HCT116 (cell line): ENCODE measurements around the gene FPR1.

Experiments
- CEBPB ChIP-seq: IDR thresholded peaks from 2 replicates; pipeline ENCODE4 v1.6.1; 2012; ENCODE audit warnings: low read depth
- EZH2phosphoT487 ChIP-seq: fragments of 200-600 bp; IDR thresholded peaks from 2 replicates; pipeline ENCODE4 v1.6.1; 2018; ENCODE audit warnings: antibody characterized with exemption, borderline replicate concordance
- SP1 ChIP-seq: IDR thresholded peaks from 2 replicates; pipeline ENCODE4 v1.6.1; 2012; ENCODE audit warnings: low read depth
- TF ChIP-seq, protein P1 (sequence below), 3 experiments: fragments of 200-600 bp in 1 of 3; sonication (generic) in 1 of 3; IDR thresholded peaks in 2 of 3; conservative IDR thresholded peaks in 1 of 3; 2 replicates each; pipeline ENCODE4 v1.5.1; 2012 to 2017; ENCODE audit warnings: low read depth in 2 of 3, low read length in 2 of 3, antibody characterized with exemption in 1 of 3, borderline replicate concordance in 1 of 3, control low read depth in 1 of 3, mild to moderate bottlenecking in 1 of 3, mixed read lengths in 1 of 3, mixed run types in 1 of 3, moderate library complexity in 1 of 3; ENCODE audit not compliant: insufficient read depth in 1 of 3
- TF ChIP-seq, protein P2 (sequence below): IDR thresholded peaks from 2 replicates; pipeline ENCODE4 v1.6.1; 2012; ENCODE audit warnings: low read depth

DNA sequence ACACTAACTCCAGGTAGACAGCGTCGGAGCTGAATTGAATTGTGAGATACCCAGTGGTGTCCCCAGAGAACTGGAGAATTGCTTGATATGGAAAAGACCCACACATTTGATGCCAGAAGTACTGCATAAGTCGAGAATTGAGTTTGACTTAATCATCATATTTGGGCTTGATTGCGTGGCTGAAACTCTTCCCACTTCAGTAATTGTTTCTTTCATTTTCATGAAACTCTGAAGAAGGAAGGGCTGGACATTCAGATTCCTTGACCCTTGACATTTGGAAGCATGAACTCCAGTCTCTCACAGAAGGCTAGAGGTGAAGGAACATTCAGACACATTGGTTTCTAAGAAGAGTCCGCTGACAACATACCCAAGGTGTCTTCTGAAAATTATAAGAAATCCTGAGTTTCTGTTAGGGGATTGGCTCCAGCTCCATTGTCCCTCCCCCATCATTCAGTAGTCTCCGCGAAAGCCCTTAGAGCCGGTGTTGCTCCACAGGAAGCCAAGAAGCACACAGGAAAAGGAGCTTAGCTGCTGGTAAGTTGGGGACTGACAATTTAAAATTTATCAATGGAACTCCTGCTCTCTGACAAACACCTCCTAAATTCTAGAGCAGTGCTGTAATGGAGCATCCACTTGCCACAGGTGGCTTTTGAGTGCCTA, 9.1 kb upstream of the FPR1 start, which contains the start of gene FPR2:
- no peak for TF ChIP-seq SP1
- TF ChIP-seq, protein P1, sequence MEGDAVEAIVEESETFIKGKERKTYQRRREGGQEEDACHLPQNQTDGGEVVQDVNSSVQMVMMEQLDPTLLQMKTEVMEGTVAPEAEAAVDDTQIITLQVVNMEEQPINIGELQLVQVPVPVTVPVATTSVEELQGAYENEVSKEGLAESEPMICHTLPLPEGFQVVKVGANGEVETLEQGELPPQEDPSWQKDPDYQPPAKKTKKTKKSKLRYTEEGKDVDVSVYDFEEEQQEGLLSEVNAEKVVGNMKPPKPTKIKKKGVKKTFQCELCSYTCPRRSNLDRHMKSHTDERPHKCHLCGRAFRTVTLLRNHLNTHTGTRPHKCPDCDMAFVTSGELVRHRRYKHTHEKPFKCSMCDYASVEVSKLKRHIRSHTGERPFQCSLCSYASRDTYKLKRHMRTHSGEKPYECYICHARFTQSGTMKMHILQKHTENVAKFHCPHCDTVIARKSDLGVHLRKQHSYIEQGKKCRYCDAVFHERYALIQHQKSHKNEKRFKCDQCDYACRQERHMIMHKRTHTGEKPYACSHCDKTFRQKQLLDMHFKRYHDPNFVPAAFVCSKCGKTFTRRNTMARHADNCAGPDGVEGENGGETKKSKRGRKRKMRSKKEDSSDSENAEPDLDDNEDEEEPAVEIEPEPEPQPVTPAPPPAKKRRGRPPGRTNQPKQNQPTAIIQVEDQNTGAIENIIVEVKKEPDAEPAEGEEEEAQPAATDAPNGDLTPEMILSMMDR (IDR thresholded peaks at IDR 0.05 in 2 of 3, conservative IDR thresholded peaks at IDR 0.05 in 1 of 3; ENCODE audit: borderline replicate concordance in 1 of 3, insufficient read depth in 1 of 3, low read depth in 2 of 3, low read length in 2 of 3), result no peak
- no peak for TF ChIP-seq CEBPB
- no peak for TF ChIP-seq EZH2phosphoT487
- TF ChIP-seq, protein P2, sequence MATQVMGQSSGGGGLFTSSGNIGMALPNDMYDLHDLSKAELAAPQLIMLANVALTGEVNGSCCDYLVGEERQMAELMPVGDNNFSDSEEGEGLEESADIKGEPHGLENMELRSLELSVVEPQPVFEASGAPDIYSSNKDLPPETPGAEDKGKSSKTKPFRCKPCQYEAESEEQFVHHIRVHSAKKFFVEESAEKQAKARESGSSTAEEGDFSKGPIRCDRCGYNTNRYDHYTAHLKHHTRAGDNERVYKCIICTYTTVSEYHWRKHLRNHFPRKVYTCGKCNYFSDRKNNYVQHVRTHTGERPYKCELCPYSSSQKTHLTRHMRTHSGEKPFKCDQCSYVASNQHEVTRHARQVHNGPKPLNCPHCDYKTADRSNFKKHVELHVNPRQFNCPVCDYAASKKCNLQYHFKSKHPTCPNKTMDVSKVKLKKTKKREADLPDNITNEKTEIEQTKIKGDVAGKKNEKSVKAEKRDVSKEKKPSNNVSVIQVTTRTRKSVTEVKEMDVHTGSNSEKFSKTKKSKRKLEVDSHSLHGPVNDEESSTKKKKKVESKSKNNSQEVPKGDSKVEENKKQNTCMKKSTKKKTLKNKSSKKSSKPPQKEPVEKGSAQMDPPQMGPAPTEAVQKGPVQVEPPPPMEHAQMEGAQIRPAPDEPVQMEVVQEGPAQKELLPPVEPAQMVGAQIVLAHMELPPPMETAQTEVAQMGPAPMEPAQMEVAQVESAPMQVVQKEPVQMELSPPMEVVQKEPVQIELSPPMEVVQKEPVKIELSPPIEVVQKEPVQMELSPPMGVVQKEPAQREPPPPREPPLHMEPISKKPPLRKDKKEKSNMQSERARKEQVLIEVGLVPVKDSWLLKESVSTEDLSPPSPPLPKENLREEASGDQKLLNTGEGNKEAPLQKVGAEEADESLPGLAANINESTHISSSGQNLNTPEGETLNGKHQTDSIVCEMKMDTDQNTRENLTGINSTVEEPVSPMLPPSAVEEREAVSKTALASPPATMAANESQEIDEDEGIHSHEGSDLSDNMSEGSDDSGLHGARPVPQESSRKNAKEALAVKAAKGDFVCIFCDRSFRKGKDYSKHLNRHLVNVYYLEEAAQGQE, result no peak
